HepG2 (cell line): ENCODE data around the gene RGS11. TPM values are rescaled to one million over a fixed set of nuclear protein-coding genes. Genes with fewer than 3 reads are reported as not detected.

ENCODE experiments used
- ATAC-seq: fragments of 200-7000 bp; cut with Tn5 transposase; 3 replicates; pipeline ENCODE4 v1.9.1; 2020; ENCODE audit warnings: mild to moderate bottlenecking, moderate library complexity
- BruUV-seq: library from RNA; stranded (reverse); fragments of 400-500 nt; replicated peaks from 2 replicates; lab custom pipeline; 2021; lab: Mats Ljungman, UMichigan
- CTCF ChIA-PET: fragments of 300-600 bp; formaldehyde crosslinking; extraction: SDS; loops from one replicate; lab custom pipeline; 2021; ENCODE audit warnings: low total read pairs, inconsistent platforms, low intra/inter-chr PET ratio; lab: Yijun Ruan, JAX
- POLR2A ChIA-PET: fragments of 350-600 bp; sonication (Branson Sonifier 250); formaldehyde crosslinking; loops from one replicate; lab custom pipeline; 2020; ENCODE audit warnings: antibody characterized with exemption, inconsistent platforms; lab: Yijun Ruan, JAX
- DNase-seq: peaks from one replicate; pipeline ENCODE4 v3.0.0-alpha.2; 2015; ENCODE audit warnings: low spot score
- FAIRE-seq: peaks from 3 replicates; lab custom pipeline; 2011; peaks lifted over from hg19 to GRCh38; lab: Jason Lieb, UNC
- H2AFZ ChIP-seq: one replicate; pipeline ENCODE4 v1.6.1; 2011; ENCODE audit warnings: low read length, inconsistent platforms
- H3K27ac ChIP-seq: fragments of 300-600 bp; 3 replicates; pipeline ENCODE4 v1.8.0; 2011; ENCODE audit warnings: mixed run types, mild to moderate bottlenecking, mixed read lengths, low read length, inconsistent platforms; ENCODE audit not compliant: insufficient read depth; ENCODE audit errors: extremely low read length
- H3K27me3 ChIP-seq, 2 experiments: fragments of 200-600 bp in 1 of 2; 2 replicates in 1 of 2; 3 replicates in 1 of 2; pipeline versions ENCODE4 v1.6.0 to v1.8.0; 2011; ENCODE audit warnings: low read length in 2 of 2, mild to moderate bottlenecking in 2 of 2, moderate library complexity in 2 of 2, inconsistent platforms in 1 of 2; ENCODE audit not compliant: insufficient read depth in 2 of 2, control insufficient read depth in 1 of 2
- H3K36me3 ChIP-seq, 2 experiments: fragments of 200-600 bp in 1 of 2; replicated peaks in 1 of 2; 2 replicates in 1 of 2; 3 replicates in 1 of 2; pipeline versions ENCODE4 v1.5.1 to v1.8.0; 2011; ENCODE audit warnings: low read length in 2 of 2, inconsistent platforms in 1 of 2; ENCODE audit not compliant: insufficient read depth in 2 of 2, control insufficient read depth in 1 of 2
- H3K4me1 ChIP-seq: 2 replicates; pipeline ENCODE4 v1.5.1; 2012; ENCODE audit warnings: low read length, inconsistent platforms; ENCODE audit not compliant: insufficient read depth
- H3K4me2 ChIP-seq: 2 replicates; pipeline ENCODE4 v1.6.0; 2011; ENCODE audit warnings: low read depth, low read length, inconsistent platforms
- H3K4me3 ChIP-seq, 3 experiments: fragments of 200-600 bp in 1 of 3; sonication (generic), shearing (Covaris generic) in 1 of 3; replicated peaks in 1 of 3; 2 replicates each; pipeline ENCODE4 v1.5.1; 2011 to 2016; ENCODE audit warnings: low read length in 3 of 3, inconsistent platforms in 2 of 3, low read depth in 2 of 3, mild to moderate bottlenecking in 2 of 3, control low read depth in 1 of 3, mixed read lengths in 1 of 3; ENCODE audit not compliant: insufficient read depth in 1 of 3
- H3K79me2 ChIP-seq: one replicate; pipeline ENCODE4 v1.6.1; 2011; ENCODE audit warnings: low read length, inconsistent platforms; ENCODE audit not compliant: insufficient read depth
- H3K9ac ChIP-seq: 2 replicates; pipeline ENCODE4 v1.6.0; 2011; ENCODE audit warnings: mild to moderate bottlenecking, low read depth, low read length, inconsistent platforms; ENCODE audit not compliant: insufficient read depth
- H3K9me3 ChIP-seq: 2 replicates; pipeline ENCODE4 v1.5.1; 2012; ENCODE audit warnings: mild to moderate bottlenecking, low read length
- H4K20me1 ChIP-seq: 2 replicates; pipeline ENCODE4 v1.6.0; 2011; ENCODE audit warnings: inconsistent platforms, mild to moderate bottlenecking, low read length, moderate library complexity; ENCODE audit not compliant: insufficient read depth
- AGO2 ChIP-seq: fragments of 200-400 bp; formaldehyde crosslinking; optimal IDR thresholded peaks from 2 replicates; pipeline ENCODE3; 2017; ENCODE audit warnings: mild to moderate bottlenecking, low read depth, low read length, moderate library complexity
- HNRNPL ChIP-seq: fragments of 200-400 bp; formaldehyde crosslinking; IDR thresholded peaks from 2 replicates; pipeline ENCODE4 v1.6.1; 2017; ENCODE audit warnings: mild to moderate bottlenecking, low read depth, low read length
- NR2F2 ChIP-seq: IDR thresholded peaks from 2 replicates; pipeline ENCODE4 v1.6.1; 2012; ENCODE audit warnings: low read depth, inconsistent platforms, borderline replicate concordance
- ZBTB38 ChIP-seq: sonication (generic); formaldehyde crosslinking; IDR thresholded peaks from 2 replicates; pipeline ENCODE4 v1.5.1; 2020; ENCODE audit warnings: mild to moderate bottlenecking, missing genetic modification reagents
- ZNF678 ChIP-seq: sonication (generic); formaldehyde crosslinking; IDR thresholded peaks from 2 replicates; pipeline ENCODE4 v1.4.0; 2020; ENCODE audit warnings: mild to moderate bottlenecking, missing genetic modification reagents
- WGBS: methylation state at CpG from one replicate; pipeline ENCODE4 v1.1.6; 2017; ENCODE audit warnings: low lambda C conversion rate; 5-methylcytosine and 5-hydroxymethylcytosine counted together
- in situ Hi-C: cut with HindIII; loops from 2 replicates; pipeline ENCODE4 v1.10.0; 2017; ENCODE audit warnings: low pct_unique_long_range_greater_than_20kb; ENCODE audit not compliant: extremely low pct_ligation_motif_present
- intact Hi-C: fragments of 100-400 bp; cut with micrococcal nuclease; formaldehyde crosslinking; loops from one replicate; pipeline ENCODE4 v1.10.0; 2022; ENCODE audit not compliant: unreplicated experiment
- polyA plus RNA-seq, 8 experiments: library from polyadenylated mRNA; depleted of rRNA in 3 of 8; stranded (reverse) in 7 of 8; unstranded in 1 of 8; fragments of >200 nt; fragmentation: Illumina TruSeq in 4 of 8; extraction: Trizol in 4 of 8; gene quantifications; 2 replicates each; pipeline versions ENCODE4 v1.2.1 to v1.2.3, GENCODE V29; 2011 to 2016; ENCODE audit warnings: low read depth in 4 of 8, missing spikeins in 1 of 8, mixed read lengths in 1 of 8; ENCODE audit not compliant: insufficient read depth in 1 of 8
- total RNA-seq, 5 experiments: library from RNA; depleted of rRNA; stranded (reverse); fragments of >200 nt; fragmentation: Illumina TruSeq; extraction: Trizol; gene quantifications; 2 replicates each; pipeline ENCODE4 v1.2.3, GENCODE V29; 2016; ENCODE audit warnings: low read depth in 1 of 5
- TF ChIP-seq, protein P1 (sequence below): sonication (generic); formaldehyde crosslinking; IDR thresholded peaks from 2 replicates; pipeline ENCODE4 v1.5.1; 2020; ENCODE audit warnings: mild to moderate bottlenecking, missing genetic modification reagents, moderate library complexity

Gene RGS11
- total and polyA plus RNA-seq, 2 of the 13 experiments (the other 11 are each of a cell fraction or from before 2014, with no cell fraction given): 0.11 TPM; not detected in 1

- no peak overlapping the region for H3K27ac ChIP-seq
- no peak for FAIRE-seq
- no peak for DNase-seq
- H3K27me3 ChIP-seq: peaks cover 7 to 32% of the 10 kb centered on the region in 2 experiments; a peak in 4 of 5 replicates
- no peak overlapping the region for H3K9ac ChIP-seq
- no peak for ATAC-seq
- H3K9me3 ChIP-seq: no peaks in the 10 kb centered on the region
- no peak overlapping the region for H2AFZ ChIP-seq
- H3K79me2 ChIP-seq: no peaks in the 10 kb centered on the region
- H3K4me1 ChIP-seq: peaks cover 6% of the 10 kb centered on the region; the same call in 1 of the 2 replicates
- no TSS peak for BruUV-seq
- H4K20me1 ChIP-seq: no peaks in the 10 kb centered on the region
- in situ Hi-C loops: no loop called here
- intact Hi-C loops: loop anchor here (5.0 kb wide), 1 partner anchor 47 kb away; no protein-coding TSS in a partner anchor
- H3K4me3 ChIP-seq: no peak overlapping the region
- ChIA-PET CTCF (no interaction called here), POLR2A (no interaction called here)
- TF ChIP-seq HNRNPL: 0 out of 2 replicates have a peak, but pooled peaks have one; percentile 42
- peak; percentile 71 for TF ChIP-seq ZBTB38 (CRISPR knock-in tag)
- TF ChIP-seq ZNF678 (CRISPR knock-in tag): no peak
- no peak for TF ChIP-seq NR2F2
- TF ChIP-seq AGO2: peak; percentile 44
- TF ChIP-seq, protein P1, sequence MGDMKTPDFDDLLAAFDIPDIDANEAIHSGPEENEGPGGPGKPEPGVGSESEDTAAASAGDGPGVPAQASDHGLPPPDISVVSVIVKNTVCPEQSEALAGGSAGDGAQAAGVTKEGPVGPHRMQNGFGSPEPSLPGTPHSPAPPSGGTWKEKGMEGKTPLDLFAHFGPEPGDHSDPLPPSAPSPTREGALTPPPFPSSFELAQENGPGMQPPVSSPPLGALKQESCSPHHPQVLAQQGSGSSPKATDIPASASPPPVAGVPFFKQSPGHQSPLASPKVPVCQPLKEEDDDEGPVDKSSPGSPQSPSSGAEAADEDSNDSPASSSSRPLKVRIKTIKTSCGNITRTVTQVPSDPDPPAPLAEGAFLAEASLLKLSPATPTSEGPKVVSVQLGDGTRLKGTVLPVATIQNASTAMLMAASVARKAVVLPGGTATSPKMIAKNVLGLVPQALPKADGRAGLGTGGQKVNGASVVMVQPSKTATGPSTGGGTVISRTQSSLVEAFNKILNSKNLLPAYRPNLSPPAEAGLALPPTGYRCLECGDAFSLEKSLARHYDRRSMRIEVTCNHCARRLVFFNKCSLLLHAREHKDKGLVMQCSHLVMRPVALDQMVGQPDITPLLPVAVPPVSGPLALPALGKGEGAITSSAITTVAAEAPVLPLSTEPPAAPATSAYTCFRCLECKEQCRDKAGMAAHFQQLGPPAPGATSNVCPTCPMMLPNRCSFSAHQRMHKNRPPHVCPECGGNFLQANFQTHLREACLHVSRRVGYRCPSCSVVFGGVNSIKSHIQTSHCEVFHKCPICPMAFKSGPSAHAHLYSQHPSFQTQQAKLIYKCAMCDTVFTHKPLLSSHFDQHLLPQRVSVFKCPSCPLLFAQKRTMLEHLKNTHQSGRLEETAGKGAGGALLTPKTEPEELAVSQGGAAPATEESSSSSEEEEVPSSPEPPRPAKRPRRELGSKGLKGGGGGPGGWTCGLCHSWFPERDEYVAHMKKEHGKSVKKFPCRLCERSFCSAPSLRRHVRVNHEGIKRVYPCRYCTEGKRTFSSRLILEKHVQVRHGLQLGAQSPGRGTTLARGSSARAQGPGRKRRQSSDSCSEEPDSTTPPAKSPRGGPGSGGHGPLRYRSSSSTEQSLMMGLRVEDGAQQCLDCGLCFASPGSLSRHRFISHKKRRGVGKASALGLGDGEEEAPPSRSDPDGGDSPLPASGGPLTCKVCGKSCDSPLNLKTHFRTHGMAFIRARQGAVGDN (CRISPR knock-in tag): peak; percentile 9; the same call in 1 of the 2 replicates
- H3K4me2 ChIP-seq: no peak overlapping the region
- H3K36me3 ChIP-seq: peaks cover 7 to 28% of the 10 kb centered on the region in 2 experiments; a peak in 3 of 5 replicates
- 75% methylated on average over 20 of the region's 52 CpGs for WGBS
Measured at GRCh38 chr16:284204-285120, 8.7 kb upstream of the RGS11 start.
